ENCODE results near the gene TNXB.
"Not testable (repeated sequence)": the region's sequence is repeated elsewhere in the genome, so short reads cannot be mapped to it uniquely, and the experiment has no call there.

DNA sequence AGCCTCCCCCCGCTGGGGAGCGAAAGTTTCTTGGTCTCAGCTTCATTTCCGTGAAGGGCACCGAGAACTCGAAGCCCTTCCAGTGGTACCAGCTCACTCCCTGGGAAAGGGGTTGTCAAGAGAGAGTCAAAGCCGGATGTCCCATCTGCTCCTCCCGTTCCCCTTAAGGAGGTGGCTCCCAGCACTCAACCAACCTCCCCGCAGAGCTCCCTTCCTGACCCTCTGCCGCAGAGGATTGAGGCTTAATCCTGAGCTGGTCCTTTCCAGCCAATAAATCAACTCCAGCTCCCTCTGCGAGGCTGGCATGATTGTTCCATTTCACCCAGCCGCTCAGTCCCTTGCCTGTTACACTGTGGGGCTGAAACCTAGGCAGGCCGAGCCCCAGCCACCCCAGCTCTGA lies 100.5 kb downstream of the TNXB start:
- TF ChIP-seq, protein P1, sequence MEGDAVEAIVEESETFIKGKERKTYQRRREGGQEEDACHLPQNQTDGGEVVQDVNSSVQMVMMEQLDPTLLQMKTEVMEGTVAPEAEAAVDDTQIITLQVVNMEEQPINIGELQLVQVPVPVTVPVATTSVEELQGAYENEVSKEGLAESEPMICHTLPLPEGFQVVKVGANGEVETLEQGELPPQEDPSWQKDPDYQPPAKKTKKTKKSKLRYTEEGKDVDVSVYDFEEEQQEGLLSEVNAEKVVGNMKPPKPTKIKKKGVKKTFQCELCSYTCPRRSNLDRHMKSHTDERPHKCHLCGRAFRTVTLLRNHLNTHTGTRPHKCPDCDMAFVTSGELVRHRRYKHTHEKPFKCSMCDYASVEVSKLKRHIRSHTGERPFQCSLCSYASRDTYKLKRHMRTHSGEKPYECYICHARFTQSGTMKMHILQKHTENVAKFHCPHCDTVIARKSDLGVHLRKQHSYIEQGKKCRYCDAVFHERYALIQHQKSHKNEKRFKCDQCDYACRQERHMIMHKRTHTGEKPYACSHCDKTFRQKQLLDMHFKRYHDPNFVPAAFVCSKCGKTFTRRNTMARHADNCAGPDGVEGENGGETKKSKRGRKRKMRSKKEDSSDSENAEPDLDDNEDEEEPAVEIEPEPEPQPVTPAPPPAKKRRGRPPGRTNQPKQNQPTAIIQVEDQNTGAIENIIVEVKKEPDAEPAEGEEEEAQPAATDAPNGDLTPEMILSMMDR (IDR thresholded peaks at IDR 0.05) = not testable (repeated sequence)
- TF ChIP-seq POLR2A (IDR thresholded peaks at IDR 0.05; ENCODE audit: low read depth); EP300 (IDR thresholded peaks at IDR 0.05); POLR2AphosphoS5 (IDR thresholded peaks at IDR 0.05): not testable (repeated sequence)

All from esophagus muscularis mucosa (tissue), 4 donors.